HG03039 (cell line): Measurements from ENCODE around the gene PLEKHB1.

Source experiments
- ATAC-seq: cut with Tn5 transposase; IDR thresholded peaks from one replicate; pipeline ENCODE4 v1.9.1; 2021; ENCODE audit warnings: mild to moderate bottlenecking, moderate library complexity; ENCODE audit not compliant: unreplicated experiment

Gene PLEKHB1

GRCh38 chr11:73648121-73648520 is 1.7 kb downstream of the PLEKHB1 start:
- ATAC-seq: no peak

GRCh38 chr11:73648571-73649046 is 2.2 kb downstream of the PLEKHB1 start:
- no peak for ATAC-seq

- no peak for ATAC-seq
Observed at GRCh38 chr11:73649206-73649605, 2.8 kb downstream of the PLEKHB1 start.

- ATAC-seq: no peak
Observed at GRCh38 chr11:73650400-73650799, 4.0 kb downstream of the PLEKHB1 start.

GRCh38 chr11:73651252-73651651 is 4.9 kb downstream of the PLEKHB1 start:
- no peak for ATAC-seq

GRCh38 chr11:73651661-73652045 is 5.3 kb downstream of the PLEKHB1 start:
- no peak for ATAC-seq

GRCh38 chr11:73652046-73652730 is 5.8 kb downstream of the PLEKHB1 start:
- no peak for ATAC-seq

GRCh38 chr11:73652856-73653559 is 6.6 kb downstream of the PLEKHB1 start:
- ATAC-seq: no peak

- ATAC-seq: no peak
Observed at GRCh38 chr11:73653996-73654395, 7.6 kb downstream of the PLEKHB1 start.

DNA sequence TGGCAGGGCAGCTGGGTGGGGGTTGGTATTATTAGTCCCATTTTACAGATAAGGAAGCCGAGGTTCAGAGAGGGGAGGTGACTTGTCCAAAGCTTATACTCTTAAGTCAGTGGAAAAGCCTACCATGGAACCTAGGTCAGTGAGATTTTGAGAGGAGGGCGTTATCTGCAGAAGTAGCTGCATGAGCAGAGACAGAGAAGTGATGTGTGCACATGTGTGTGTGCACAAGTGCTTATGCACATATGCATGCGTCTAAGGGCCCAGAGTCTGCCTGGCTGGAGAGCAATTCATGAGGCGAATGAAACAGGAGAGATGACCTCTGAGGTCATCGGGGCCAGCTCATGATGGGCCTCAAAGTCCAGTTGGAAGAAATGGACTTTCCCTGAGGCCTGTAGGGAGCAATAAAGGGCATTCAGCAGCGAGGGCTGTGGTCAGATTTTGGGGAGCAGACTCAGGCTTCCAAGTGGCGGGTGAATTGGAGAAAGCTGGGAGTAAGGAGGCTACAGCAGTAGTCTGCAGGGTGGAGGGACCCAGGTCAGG is 8.2 kb downstream of the PLEKHB1 start:
- ATAC-seq: no peak

GRCh38 chr11:73655686-73656085 is 9.3 kb downstream of the PLEKHB1 start:
- no peak for ATAC-seq

GRCh38 chr11:73656985-73657384 is 10.6 kb downstream of the PLEKHB1 start:
- no peak for ATAC-seq

DNA sequence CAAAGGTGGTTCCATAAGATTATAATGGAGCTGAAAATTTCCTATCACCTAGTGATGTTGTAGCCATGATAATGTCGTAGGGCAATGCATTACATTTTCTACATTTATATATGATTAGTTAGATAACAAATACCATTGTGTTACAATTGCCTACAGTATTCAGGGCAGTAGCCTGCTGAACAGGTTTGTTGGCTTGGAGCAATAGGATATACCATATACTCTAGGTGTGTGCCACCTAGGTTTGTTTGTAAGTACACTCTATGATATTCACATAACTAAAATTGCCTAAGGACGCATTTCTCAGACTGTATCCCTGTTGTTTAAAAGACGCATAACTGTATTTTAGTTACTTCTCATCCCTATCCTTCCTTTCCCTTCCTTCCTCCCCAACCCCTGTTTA is 13.6 kb downstream of the PLEKHB1 start:
- ATAC-seq: no peak

GRCh38 chr11:73660497-73661034 is 14.2 kb downstream of the PLEKHB1 start:
- no peak for ATAC-seq

DNA sequence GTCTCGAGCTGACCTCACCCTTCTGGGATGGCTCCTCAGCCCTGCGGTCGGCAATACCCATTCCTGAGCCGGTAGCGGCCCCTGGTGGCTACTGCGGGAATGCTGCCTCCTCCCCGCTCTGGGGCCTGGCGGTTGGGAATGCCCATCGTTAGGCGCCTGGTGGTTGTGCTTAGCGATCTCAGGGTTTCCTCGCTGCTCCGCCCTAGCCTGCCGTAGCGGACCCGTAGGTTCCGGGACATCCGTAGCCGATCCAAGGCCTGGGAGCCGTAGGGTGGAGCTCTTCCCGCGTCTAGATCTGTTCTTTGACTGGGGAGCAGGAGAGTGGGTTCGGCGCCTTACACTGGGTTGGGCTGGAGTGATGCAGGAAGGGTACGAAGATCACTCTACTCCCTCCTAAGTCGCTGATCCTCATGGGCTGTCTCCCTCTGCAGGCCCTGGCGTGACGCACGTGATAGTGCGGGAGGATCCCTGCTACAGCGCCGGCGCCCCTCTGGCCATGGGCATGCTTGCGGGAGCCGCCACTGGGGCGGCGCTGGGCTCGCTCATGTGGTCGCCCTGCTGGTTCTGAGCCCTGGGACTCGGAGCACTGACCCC is 14.8 kb downstream of the PLEKHB1 start:
- ATAC-seq: no peak

- no peak for ATAC-seq
Observed at GRCh38 chr11:73662445-73663157, 16.2 kb downstream of the PLEKHB1 start.

DNA sequence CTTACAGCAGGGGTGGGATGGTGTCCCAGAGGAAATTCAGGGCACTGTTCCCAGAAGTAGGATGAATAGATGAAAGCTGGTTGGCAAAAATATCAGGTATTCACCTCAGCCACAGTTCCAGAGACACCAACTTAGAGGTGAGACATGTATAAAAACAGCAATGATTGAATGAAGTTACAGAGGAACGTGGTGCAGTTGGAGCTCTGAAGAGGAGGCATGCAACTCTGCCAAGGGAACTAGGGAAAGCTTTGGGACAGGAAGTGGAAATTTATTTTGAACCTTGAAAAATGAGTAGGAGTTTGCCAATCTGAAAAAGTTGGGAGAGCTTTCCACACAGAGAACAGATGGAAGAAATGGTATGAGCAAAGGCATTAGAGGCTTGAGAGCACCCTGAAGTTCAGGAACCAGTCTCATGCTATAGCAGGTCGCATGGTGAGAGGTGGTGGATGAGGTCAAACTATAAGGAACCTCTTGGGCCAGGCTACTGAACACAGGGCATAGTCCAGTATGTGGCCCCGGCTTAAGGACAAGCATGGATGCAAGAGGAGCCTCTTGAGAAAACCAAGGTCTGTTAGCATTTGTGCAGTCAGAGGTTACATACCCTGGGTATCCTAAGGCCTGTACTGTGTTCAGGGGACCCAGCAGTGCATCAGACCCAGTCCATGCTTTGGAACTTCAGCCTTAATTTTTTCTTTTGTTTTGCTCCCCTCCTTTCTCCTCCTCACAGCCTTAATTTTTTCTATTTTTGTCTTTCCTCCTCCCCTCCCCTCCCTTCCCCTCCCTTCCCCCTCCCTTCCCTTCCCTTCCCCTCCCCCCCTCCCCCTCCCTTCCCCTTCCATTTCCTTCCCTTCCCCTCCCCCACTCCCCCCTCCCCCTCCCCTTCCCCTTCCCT is 17.5 kb downstream of the PLEKHB1 start:
- no peak for ATAC-seq

GRCh38 chr11:73664877-73665276 is 18.5 kb downstream of the PLEKHB1 start:
- ATAC-seq: no peak

DNA sequence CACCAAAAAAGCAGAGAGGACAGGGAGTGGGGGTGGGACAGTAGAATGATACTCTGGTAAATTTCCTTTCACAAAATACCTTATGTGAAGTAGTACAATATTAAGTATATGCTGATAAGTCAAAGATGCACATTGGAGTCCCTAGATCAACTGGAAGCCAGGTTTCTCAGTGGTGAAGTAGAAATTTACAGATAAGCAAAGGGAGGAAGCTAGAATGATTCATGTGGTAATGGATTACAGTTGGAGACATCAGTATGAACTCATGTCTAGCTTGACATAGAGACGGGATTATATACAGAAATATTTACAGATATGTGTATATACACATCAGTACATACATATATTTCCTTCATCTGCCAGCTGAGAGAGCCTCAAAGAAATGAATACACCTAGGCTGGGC is 21.5 kb downstream of the PLEKHB1 start:
- no peak for ATAC-seq

- ATAC-seq: no peak
Observed at GRCh38 chr11:73670808-73671207, 24.4 kb downstream of the PLEKHB1 start.
